OCI-LY7 (cell line): ENCODE measurements around the gene HCFC1.

Experiments
- EZH2phosphoT487 ChIP-seq: fragments of 200-600 bp; sonication (generic); IDR thresholded peaks from 2 replicates; pipeline ENCODE4 v1.6.1; 2018; ENCODE audit warnings: low read depth, borderline replicate concordance, mild to moderate bottlenecking, mixed run types, antibody characterized with exemption, low read length, moderate library complexity, mixed read lengths
- TF ChIP-seq, protein P1 (sequence below): fragments of 200-600 bp; sonication (generic); conservative IDR thresholded peaks from 2 replicates; pipeline ENCODE4 v1.5.1; 2014; ENCODE audit warnings: mild to moderate bottlenecking, antibody characterized with exemption, low read length, moderate library complexity, mixed read lengths

DNA sequence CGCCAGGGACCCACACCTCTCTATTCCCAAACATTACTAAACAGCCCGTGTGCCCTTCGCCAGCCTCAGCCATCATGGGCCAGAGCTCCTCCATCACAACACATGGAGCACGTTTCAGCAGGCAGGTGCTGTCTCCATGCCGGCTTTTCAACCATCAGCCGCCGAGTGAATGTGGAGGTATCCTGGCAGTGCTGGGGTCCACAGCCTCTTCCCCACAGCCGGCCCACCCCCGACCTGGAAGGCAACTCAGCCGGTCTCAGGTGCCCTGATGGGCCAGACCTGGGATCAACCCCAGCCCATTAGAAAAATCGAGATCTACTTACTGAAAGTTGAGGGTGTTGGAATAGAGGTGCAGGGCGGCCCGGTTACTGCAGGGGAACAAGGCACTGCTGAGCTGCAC is 39.9 kb downstream of the HCFC1 start:
- TF ChIP-seq, protein P1, sequence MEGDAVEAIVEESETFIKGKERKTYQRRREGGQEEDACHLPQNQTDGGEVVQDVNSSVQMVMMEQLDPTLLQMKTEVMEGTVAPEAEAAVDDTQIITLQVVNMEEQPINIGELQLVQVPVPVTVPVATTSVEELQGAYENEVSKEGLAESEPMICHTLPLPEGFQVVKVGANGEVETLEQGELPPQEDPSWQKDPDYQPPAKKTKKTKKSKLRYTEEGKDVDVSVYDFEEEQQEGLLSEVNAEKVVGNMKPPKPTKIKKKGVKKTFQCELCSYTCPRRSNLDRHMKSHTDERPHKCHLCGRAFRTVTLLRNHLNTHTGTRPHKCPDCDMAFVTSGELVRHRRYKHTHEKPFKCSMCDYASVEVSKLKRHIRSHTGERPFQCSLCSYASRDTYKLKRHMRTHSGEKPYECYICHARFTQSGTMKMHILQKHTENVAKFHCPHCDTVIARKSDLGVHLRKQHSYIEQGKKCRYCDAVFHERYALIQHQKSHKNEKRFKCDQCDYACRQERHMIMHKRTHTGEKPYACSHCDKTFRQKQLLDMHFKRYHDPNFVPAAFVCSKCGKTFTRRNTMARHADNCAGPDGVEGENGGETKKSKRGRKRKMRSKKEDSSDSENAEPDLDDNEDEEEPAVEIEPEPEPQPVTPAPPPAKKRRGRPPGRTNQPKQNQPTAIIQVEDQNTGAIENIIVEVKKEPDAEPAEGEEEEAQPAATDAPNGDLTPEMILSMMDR, result no peak
- no peak for TF ChIP-seq EZH2phosphoT487
